ENCODE results near the gene CHN1.

DNA sequence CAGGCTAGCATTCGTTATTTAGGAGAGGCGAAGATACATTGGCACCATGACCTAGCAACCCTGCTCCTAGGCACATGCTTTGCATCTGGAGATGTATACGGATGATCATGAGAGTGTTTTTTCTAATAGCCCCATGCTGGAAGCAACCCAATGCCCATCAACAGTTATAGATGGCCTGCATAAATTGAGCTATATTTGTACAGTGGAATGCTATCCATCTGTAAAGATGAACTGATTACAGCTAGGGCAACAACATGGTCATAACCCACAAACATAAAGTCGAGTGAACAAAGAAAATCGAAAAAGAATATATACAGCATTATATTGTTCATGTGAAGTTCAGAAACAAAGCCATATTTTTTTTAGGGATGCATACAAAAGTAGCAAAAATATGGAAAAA, 220.3 kb downstream of the CHN1 start:
- TF ChIP-seq, protein P1, sequence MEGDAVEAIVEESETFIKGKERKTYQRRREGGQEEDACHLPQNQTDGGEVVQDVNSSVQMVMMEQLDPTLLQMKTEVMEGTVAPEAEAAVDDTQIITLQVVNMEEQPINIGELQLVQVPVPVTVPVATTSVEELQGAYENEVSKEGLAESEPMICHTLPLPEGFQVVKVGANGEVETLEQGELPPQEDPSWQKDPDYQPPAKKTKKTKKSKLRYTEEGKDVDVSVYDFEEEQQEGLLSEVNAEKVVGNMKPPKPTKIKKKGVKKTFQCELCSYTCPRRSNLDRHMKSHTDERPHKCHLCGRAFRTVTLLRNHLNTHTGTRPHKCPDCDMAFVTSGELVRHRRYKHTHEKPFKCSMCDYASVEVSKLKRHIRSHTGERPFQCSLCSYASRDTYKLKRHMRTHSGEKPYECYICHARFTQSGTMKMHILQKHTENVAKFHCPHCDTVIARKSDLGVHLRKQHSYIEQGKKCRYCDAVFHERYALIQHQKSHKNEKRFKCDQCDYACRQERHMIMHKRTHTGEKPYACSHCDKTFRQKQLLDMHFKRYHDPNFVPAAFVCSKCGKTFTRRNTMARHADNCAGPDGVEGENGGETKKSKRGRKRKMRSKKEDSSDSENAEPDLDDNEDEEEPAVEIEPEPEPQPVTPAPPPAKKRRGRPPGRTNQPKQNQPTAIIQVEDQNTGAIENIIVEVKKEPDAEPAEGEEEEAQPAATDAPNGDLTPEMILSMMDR (optimal IDR thresholded peaks at IDR 0.05 in 1 of 3, IDR thresholded peaks at IDR 0.05 in 1 of 3, conservative IDR thresholded peaks at IDR 0.05 in 1 of 3; ENCODE audit: extremely low read depth in 1 of 3, insufficient read depth in 2 of 3, low read length in 3 of 3): no peak
- no peak for TF ChIP-seq EZH2 (IDR thresholded peaks at IDR 0.05; ENCODE audit: low read length)
